SK-N-MC (cell line): ENCODE data around the gene ZC3H7A.

Source experiments
- EZH2 ChIP-seq: fragments of 200-600 bp; sonication (generic); IDR thresholded peaks from one replicate; pipeline ENCODE4 v1.6.1; 2017; ENCODE audit warnings: antibody characterized with exemption
- POLR2AphosphoS5 ChIP-seq: IDR thresholded peaks from 2 replicates; pipeline ENCODE4 v1.6.1; 2012; ENCODE audit warnings: mild to moderate bottlenecking, low read depth, low read length, borderline replicate concordance

- TF ChIP-seq EZH2 (no peak), POLR2AphosphoS5 (no peak)
Observed at GRCh38 chr16:11768849-11769248, 28.2 kb downstream of the ZC3H7A start.
